HEK293 (cell line): ENCODE data around the gene TUT4.

Experiments
- YY1 ChIP-seq: fragments of 450-650 bp; formaldehyde crosslinking; IDR thresholded peaks from 2 replicates; pipeline ENCODE4 v1.5.1; 2018; ENCODE audit warnings: missing biosample characterization, missing genetic modification characterization
- ZFP69B ChIP-seq: fragments of 450-650 bp; formaldehyde crosslinking; IDR thresholded peaks from 2 replicates; pipeline ENCODE4 v1.5.1; 2016; ENCODE audit warnings: missing biosample characterization, missing genetic modification characterization
- ZNF114 ChIP-seq: fragments of 450-650 bp; formaldehyde crosslinking; IDR thresholded peaks from 2 replicates; pipeline ENCODE4 v1.5.0; 2017; ENCODE audit warnings: missing biosample characterization, missing genetic modification characterization
- ZNF138 ChIP-seq: fragments of 450-650 bp; formaldehyde crosslinking; IDR thresholded peaks from 2 replicates; pipeline ENCODE4 v1.5.1; 2016; ENCODE audit warnings: missing biosample characterization, missing genetic modification characterization, borderline replicate concordance
- ZNF426 ChIP-seq: fragments of 450-650 bp; formaldehyde crosslinking; IDR thresholded peaks from 2 replicates; pipeline ENCODE4 v1.5.1; 2017; ENCODE audit warnings: missing biosample characterization, missing genetic modification characterization, mild to moderate bottlenecking, inconsistent platforms, moderate library complexity
- TF ChIP-seq, protein P1 (sequence below): fragments of 450-650 bp; formaldehyde crosslinking; IDR thresholded peaks from 2 replicates; pipeline ENCODE4 v1.5.1; 2016; ENCODE audit warnings: missing biosample characterization, missing genetic modification characterization
- TF ChIP-seq, protein P2 (sequence below): fragments of 450-650 bp; formaldehyde crosslinking; IDR thresholded peaks from 2 replicates; pipeline ENCODE4 v1.5.1; 2016; ENCODE audit warnings: missing biosample characterization, missing genetic modification characterization
- TF ChIP-seq, protein P3 (sequence below): fragments of 450-650 bp; formaldehyde crosslinking; IDR thresholded peaks from 2 replicates; pipeline ENCODE4 v1.5.1; 2016; ENCODE audit warnings: missing biosample characterization, missing genetic modification characterization, borderline replicate concordance
- TF ChIP-seq, protein P4 (sequence below): fragments of 450-650 bp; formaldehyde crosslinking; IDR thresholded peaks from 2 replicates; pipeline ENCODE4 v1.5.1; 2016; ENCODE audit warnings: missing biosample characterization, missing genetic modification characterization

DNA sequence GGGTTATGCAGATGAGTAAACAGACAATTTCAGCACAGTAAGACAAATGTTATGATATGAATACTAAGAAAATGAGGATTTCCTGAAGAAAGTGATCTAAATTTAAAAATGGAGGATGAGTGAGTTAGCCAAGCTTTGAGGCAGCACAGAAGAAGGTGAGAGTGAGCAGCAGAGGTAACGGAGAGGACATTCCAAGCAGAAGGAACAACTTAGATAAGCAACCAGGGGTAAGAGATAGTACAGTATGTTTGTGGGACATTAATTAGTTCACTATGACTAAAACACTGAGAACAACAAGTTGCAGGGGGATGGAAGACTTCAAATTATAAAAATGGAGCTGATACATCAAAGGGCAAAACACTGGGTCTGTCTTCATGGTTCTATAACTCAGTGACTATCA, 125.7 kb downstream of the TUT4 start:
- TF ChIP-seq, protein P1, sequence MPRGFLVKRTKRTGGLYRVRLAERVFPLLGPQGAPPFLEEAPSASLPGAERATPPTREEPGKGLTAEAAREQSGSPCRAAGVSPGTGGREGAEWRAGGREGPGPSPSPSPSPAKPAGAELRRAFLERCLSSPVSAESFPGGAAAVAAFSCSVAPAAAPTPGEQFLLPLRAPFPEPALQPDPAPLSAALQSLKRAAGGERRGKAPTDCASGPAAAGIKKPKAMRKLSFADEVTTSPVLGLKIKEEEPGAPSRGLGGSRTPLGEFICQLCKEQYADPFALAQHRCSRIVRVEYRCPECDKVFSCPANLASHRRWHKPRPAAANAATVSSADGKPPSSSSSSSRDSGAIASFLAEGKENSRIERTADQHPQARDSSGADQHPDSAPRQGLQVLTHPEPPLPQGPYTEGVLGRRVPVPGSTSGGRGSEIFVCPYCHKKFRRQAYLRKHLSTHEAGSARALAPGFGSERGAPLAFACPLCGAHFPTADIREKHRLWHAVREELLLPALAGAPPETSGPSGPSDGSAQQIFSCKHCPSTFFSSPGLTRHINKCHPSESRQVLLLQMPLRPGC (tag by site-specific recombination) = no peak
- TF ChIP-seq, protein P2, sequence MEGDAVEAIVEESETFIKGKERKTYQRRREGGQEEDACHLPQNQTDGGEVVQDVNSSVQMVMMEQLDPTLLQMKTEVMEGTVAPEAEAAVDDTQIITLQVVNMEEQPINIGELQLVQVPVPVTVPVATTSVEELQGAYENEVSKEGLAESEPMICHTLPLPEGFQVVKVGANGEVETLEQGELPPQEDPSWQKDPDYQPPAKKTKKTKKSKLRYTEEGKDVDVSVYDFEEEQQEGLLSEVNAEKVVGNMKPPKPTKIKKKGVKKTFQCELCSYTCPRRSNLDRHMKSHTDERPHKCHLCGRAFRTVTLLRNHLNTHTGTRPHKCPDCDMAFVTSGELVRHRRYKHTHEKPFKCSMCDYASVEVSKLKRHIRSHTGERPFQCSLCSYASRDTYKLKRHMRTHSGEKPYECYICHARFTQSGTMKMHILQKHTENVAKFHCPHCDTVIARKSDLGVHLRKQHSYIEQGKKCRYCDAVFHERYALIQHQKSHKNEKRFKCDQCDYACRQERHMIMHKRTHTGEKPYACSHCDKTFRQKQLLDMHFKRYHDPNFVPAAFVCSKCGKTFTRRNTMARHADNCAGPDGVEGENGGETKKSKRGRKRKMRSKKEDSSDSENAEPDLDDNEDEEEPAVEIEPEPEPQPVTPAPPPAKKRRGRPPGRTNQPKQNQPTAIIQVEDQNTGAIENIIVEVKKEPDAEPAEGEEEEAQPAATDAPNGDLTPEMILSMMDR = no peak
- no peak for TF ChIP-seq ZNF138 (tag by site-specific recombination)
- no peak for TF ChIP-seq ZNF426
- no peak for TF ChIP-seq ZNF114 (tag by site-specific recombination)
- TF ChIP-seq, protein P3, sequence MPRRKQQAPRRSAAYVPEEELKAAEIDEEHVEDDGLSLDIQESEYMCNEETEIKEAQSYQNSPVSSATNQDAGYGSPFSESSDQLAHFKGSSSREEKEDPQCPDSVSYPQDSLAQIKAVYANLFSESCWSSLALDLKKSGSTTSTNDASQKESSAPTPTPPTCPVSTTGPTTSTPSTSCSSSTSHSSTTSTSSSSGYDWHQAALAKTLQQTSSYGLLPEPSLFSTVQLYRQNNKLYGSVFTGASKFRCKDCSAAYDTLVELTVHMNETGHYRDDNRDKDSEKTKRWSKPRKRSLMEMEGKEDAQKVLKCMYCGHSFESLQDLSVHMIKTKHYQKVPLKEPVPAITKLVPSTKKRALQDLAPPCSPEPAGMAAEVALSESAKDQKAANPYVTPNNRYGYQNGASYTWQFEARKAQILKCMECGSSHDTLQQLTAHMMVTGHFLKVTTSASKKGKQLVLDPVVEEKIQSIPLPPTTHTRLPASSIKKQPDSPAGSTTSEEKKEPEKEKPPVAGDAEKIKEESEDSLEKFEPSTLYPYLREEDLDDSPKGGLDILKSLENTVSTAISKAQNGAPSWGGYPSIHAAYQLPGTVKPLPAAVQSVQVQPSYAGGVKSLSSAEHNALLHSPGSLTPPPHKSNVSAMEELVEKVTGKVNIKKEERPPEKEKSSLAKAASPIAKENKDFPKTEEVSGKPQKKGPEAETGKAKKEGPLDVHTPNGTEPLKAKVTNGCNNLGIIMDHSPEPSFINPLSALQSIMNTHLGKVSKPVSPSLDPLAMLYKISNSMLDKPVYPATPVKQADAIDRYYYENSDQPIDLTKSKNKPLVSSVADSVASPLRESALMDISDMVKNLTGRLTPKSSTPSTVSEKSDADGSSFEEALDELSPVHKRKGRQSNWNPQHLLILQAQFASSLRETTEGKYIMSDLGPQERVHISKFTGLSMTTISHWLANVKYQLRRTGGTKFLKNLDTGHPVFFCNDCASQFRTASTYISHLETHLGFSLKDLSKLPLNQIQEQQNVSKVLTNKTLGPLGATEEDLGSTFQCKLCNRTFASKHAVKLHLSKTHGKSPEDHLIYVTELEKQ (tag by site-specific recombination) = no peak
- no peak for TF ChIP-seq YY1 (tag by site-specific recombination)
- no peak for TF ChIP-seq ZFP69B (tag by site-specific recombination)
- TF ChIP-seq, protein P4, sequence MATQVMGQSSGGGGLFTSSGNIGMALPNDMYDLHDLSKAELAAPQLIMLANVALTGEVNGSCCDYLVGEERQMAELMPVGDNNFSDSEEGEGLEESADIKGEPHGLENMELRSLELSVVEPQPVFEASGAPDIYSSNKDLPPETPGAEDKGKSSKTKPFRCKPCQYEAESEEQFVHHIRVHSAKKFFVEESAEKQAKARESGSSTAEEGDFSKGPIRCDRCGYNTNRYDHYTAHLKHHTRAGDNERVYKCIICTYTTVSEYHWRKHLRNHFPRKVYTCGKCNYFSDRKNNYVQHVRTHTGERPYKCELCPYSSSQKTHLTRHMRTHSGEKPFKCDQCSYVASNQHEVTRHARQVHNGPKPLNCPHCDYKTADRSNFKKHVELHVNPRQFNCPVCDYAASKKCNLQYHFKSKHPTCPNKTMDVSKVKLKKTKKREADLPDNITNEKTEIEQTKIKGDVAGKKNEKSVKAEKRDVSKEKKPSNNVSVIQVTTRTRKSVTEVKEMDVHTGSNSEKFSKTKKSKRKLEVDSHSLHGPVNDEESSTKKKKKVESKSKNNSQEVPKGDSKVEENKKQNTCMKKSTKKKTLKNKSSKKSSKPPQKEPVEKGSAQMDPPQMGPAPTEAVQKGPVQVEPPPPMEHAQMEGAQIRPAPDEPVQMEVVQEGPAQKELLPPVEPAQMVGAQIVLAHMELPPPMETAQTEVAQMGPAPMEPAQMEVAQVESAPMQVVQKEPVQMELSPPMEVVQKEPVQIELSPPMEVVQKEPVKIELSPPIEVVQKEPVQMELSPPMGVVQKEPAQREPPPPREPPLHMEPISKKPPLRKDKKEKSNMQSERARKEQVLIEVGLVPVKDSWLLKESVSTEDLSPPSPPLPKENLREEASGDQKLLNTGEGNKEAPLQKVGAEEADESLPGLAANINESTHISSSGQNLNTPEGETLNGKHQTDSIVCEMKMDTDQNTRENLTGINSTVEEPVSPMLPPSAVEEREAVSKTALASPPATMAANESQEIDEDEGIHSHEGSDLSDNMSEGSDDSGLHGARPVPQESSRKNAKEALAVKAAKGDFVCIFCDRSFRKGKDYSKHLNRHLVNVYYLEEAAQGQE (tag by site-specific recombination) = no peak
